A172 (cell line): ENCODE measurements around the gene HLA-DMA. TPM values are rescaled to one million over a fixed set of nuclear protein-coding genes. Genes with fewer than 3 reads are reported as not detected.

Source experiments
- DNase-seq: peaks from one replicate; pipeline ENCODE4 v3.0.0-alpha.2; 2015; ENCODE audit warnings: low spot score
- total RNA-seq: library from RNA; depleted of rRNA; stranded (reverse); fragments of >200 nt; shearing (Covaris generic); gene quantifications from 2 replicates; pipeline ENCODE4 v1.2.3, GENCODE V29; 2014; rRNA removed

Gene HLA-DMA
- total RNA-seq, 1 experiment from 2014 or later = 0.78 TPM

GRCh38 chr6:32932132-32932868, 20.6 kb downstream of the HLA-DMA start:
- no peak for DNase-seq

GRCh38 chr6:32931211-32931610, 21.7 kb downstream of the HLA-DMA start:
- DNase-seq = no peak

- DNase-seq = no peak
These were observed 30.8 kb downstream of the HLA-DMA start for GRCh38 chr6:32922083-32922482.

- DNase-seq = no peak
These were observed 32.2 kb downstream of the HLA-DMA start for GRCh38 chr6:32920715-32921114.

- DNase-seq = no peak
These were observed 39.9 kb downstream of the HLA-DMA start for GRCh38 chr6:32912951-32913350.

GRCh38 chr6:32908897-32909296, 44.0 kb downstream of the HLA-DMA start:
- DNase-seq = no peak

GRCh38 chr6:32906539-32906938, 46.4 kb downstream of the HLA-DMA start:
- peak; percentile 23 for DNase-seq

- no peak for DNase-seq
These were observed 47.8 kb downstream of the HLA-DMA start for GRCh38 chr6:32905078-32905477.

GRCh38 chr6:32903952-32904351, 48.9 kb downstream of the HLA-DMA start:
- no peak for DNase-seq

Other genes starting within 250 kb of the HLA-DMA start
- not detected in 2 replicates for gene HLA-DQA2, start 211.7 kb downstream of the HLA-DMA start, total RNA-seq
- gene HLA-DQB2, start 189.6 kb downstream of the HLA-DMA start, total RNA-seq = not detected in 2 replicates
- gene HLA-DOB, start 136.1 kb downstream of the HLA-DMA start, total RNA-seq = not detected in 2 replicates
- gene TAP2, start 114.4 kb downstream of the HLA-DMA start, total RNA-seq = 20.7 and 25.0 TPM in 2 replicates
- 121 and 131 TPM in 2 replicates for gene PSMB8, start 109.0 kb downstream of the HLA-DMA start, total RNA-seq
- gene TAP1, start 99.4 kb downstream of the HLA-DMA start, total RNA-seq = 68.3 and 73.9 TPM in 2 replicates
- gene PSMB9, start 98.9 kb downstream of the HLA-DMA start, total RNA-seq = 51.9 and 64.7 TPM in 2 replicates
- not detected in 2 replicates for gene HLA-DMB, start 12.1 kb downstream of the HLA-DMA start, total RNA-seq
- gene BRD2, start 15.5 kb upstream of the HLA-DMA start, total RNA-seq = 73.9 and 106 TPM in 2 replicates
- gene HLA-DOA, start 56.5 kb upstream of the HLA-DMA start, total RNA-seq = not detected in 2 replicates
- 0.31 and 0.34 TPM in 2 replicates for gene HLA-DPA1, start 120.6 kb upstream of the HLA-DMA start, total RNA-seq
- gene HLA-DPB1, start 122.9 kb upstream of the HLA-DMA start, total RNA-seq = 0.10 TPM in 1 of 2 replicates, not detected in the other
- gene COL11A2, start 239.4 kb upstream of the HLA-DMA start, total RNA-seq = 0.79 and 1.7 TPM in 2 replicates
- 14.1 and 20.4 TPM in 2 replicates for gene RXRB, start 247.6 kb upstream of the HLA-DMA start, total RNA-seq
- 77.7 and 120 TPM in 2 replicates for gene SLC39A7, start 247.8 kb upstream of the HLA-DMA start, total RNA-seq